DOHH2 (cell line): ENCODE measurements around the gene ZNF473.

Experiments used
- EZH2phosphoT487 ChIP-seq: fragments of 200-600 bp; sonication (generic); IDR thresholded peaks from 2 replicates; pipeline ENCODE4 v1.6.1; 2017; ENCODE audit warnings: borderline replicate concordance, mild to moderate bottlenecking, antibody characterized with exemption, low read length, moderate library complexity, mixed read lengths
- TF ChIP-seq, protein P1 (sequence below): fragments of 200-600 bp; sonication (generic); IDR thresholded peaks from one replicate; pipeline ENCODE4 v1.5.1; 2014; ENCODE audit warnings: antibody characterized with exemption, mild to moderate bottlenecking, low read depth, low read length; ENCODE audit not compliant: poor library complexity, severe bottlenecking

DNA sequence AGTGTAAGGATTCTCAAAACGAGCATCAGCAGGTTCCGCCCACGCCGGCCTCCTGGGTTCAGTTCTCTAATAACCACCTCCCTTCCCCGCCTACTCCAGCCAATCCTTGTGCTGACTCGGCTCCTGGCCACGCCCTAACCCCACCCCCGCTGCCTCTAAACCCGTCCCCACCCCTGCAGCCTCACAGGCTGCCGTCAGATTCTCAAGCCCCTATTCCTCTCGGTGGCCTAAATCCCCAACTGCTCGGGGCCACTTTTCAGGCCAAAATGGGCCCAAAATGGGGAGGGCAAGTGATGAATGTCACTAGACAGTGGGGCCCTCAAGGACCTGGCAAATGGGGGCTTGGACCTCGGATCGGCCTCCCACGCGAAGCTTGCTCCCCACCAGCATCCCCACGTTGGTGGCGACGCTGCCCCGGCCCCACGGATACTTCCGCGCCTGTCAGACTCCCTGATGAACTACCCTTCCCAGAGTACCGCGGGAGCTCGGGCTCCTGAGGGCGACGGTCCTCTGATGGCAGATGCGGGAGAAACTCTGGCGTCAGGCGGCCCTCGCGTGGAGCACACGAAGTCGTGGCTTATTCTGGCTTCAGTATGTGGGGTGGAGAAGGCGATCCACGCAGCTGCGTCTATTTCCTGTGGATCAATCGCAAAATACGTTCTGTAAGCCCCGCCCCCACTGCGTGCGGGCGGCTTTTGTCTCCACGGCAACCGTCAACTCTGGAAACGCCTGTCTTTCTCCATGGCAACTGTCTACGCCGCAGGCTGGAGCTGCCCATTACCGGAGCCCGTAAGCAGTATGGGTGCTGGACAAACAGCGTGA, 24.8 kb downstream of the ZNF473 start:
- TF ChIP-seq, protein P1, sequence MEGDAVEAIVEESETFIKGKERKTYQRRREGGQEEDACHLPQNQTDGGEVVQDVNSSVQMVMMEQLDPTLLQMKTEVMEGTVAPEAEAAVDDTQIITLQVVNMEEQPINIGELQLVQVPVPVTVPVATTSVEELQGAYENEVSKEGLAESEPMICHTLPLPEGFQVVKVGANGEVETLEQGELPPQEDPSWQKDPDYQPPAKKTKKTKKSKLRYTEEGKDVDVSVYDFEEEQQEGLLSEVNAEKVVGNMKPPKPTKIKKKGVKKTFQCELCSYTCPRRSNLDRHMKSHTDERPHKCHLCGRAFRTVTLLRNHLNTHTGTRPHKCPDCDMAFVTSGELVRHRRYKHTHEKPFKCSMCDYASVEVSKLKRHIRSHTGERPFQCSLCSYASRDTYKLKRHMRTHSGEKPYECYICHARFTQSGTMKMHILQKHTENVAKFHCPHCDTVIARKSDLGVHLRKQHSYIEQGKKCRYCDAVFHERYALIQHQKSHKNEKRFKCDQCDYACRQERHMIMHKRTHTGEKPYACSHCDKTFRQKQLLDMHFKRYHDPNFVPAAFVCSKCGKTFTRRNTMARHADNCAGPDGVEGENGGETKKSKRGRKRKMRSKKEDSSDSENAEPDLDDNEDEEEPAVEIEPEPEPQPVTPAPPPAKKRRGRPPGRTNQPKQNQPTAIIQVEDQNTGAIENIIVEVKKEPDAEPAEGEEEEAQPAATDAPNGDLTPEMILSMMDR = no peak
- TF ChIP-seq EZH2phosphoT487 = no peak
